Spleen (tissue), 11 donors: ENCODE data around the gene DEUP1. TPM values are rescaled to one million over a fixed set of nuclear protein-coding genes. Genes with fewer than 3 reads are reported as not detected.

Experiments
- DNase-seq: peaks from one replicate; pipeline ENCODE4 v3.0.0-alpha.2; 2020
- H3K27ac ChIP-seq, 8 donors: fragments of 200-600 bp; sonication (generic) in 7 of 8; 1 replicate in 4 of 8; 2 replicates in 4 of 8; pipeline versions ENCODE4 v1.5.0 to v1.8.0; 2016 to 2021; ENCODE audit warnings: inconsistent platforms in 4 of 8, mild to moderate bottlenecking in 4 of 8, moderate library complexity in 1 of 8
- H3K27me3 ChIP-seq, 7 donors: fragments of 200-600 bp; sonication (generic) in 6 of 7; replicated peaks in 1 of 7; 1 replicate in 4 of 7; 2 replicates in 3 of 7; pipeline versions ENCODE4 v1.5.0 to v1.8.0; 2016 to 2021; ENCODE audit warnings: inconsistent platforms in 3 of 7, mild to moderate bottlenecking in 1 of 7
- H3K36me3 ChIP-seq, 6 donors: fragments of 200-600 bp; sonication (generic) in 5 of 6; 1 replicate in 4 of 6; 2 replicates in 2 of 6; pipeline versions ENCODE4 v1.5.0 to v1.8.0; 2016 to 2021; ENCODE audit warnings: inconsistent platforms in 2 of 6
- H3K4me1 ChIP-seq, 6 donors: fragments of 200-600 bp; sonication (generic) in 5 of 6; 1 replicate in 3 of 6; 2 replicates in 3 of 6; pipeline versions ENCODE4 v1.5.0 to v1.8.0; 2016 to 2021; ENCODE audit warnings: inconsistent platforms in 3 of 6
- H3K4me3 ChIP-seq, 8 donors: fragments of 200-600 bp; sonication (generic) in 7 of 8; 1 replicate in 4 of 8; 2 replicates in 4 of 8; pipeline versions ENCODE4 v1.5.0 to v1.8.0; 2016 to 2021; ENCODE audit warnings: inconsistent platforms in 4 of 8, mild to moderate bottlenecking in 4 of 8, moderate library complexity in 2 of 8
- H3K9me3 ChIP-seq, 8 donors: fragments of 200-600 bp; sonication (generic) in 7 of 8; 1 replicate in 4 of 8; 2 replicates in 4 of 8; pipeline versions ENCODE4 v1.5.0 to v1.8.0; 2016 to 2021; ENCODE audit warnings: inconsistent platforms in 4 of 8
- CTCF ChIP-seq, 11 experiments: fragments of 200-600 bp in 7 of 11; fragments of 450-650 bp in 4 of 11; sonication (generic) in 4 of 11; IDR thresholded peaks in 8 of 11; conservative IDR thresholded peaks in 3 of 11; 1 replicate in 7 of 11; 2 replicates in 4 of 11; pipeline versions ENCODE4 v1.4.0 to v1.8.0; 2016 to 2021; ENCODE audit warnings: antibody characterized with exemption in 11 of 11, inconsistent platforms in 4 of 11, mild to moderate bottlenecking in 1 of 11
- POLR2A ChIP-seq, 3 donors: fragments of 450-650 bp; IDR thresholded peaks; one replicate each; pipeline ENCODE4 v1.5.1; 2017; ENCODE audit warnings: antibody characterized with exemption in 3 of 3, mild to moderate bottlenecking in 1 of 3
- POLR2AphosphoS5 ChIP-seq, 3 donors: sonication (generic); formaldehyde crosslinking; IDR thresholded peaks; one replicate each; pipeline ENCODE4 v1.5.1; 2017; ENCODE audit warnings: antibody characterized with exemption in 3 of 3
- WGBS, 5 donors: extraction: QIAGEN DNeasy Blood & Tissue Kit in 3 of 5; methylation state at CpG; one replicate each; pipeline versions ENCODE4 v1.1.5 to v1.1.7; 2013 to 2018; 5-methylcytosine and 5-hydroxymethylcytosine counted together
- intact Hi-C: fragments of 100-400 bp; cut with DNase I; formaldehyde crosslinking; loops from one replicate; pipeline ENCODE4 v1.15.0; 2023; ENCODE audit warnings: low total_unique reads
- polyA plus RNA-seq, 3 donors: library from polyadenylated mRNA; stranded (reverse); fragments of 200-250 nt; gene quantifications; one replicate each; pipeline ENCODE4 v1.2.1, GENCODE V29; 2013
- total RNA-seq, 7 donors: library from RNA; depleted of rRNA in 3 of 7; stranded (reverse); fragments of >200 nt in 3 of 7; fragmentation: NEBNext Ultra II Directional in 4 of 7; extraction: Animal tissue kit (Norgen Biotek cat#: 25700) in 4 of 7; gene quantifications; one replicate each; pipeline versions ENCODE4 v1.1.0 to v1.2.1, GENCODE V29; 2016 to 2021
- donor health status: healthy with polysubstance abuse.
- donor health status: DM: no; HTN: no; CAD: no; lungs with moderate emphysema.
- donor health status: DM: no; HTN: no; CAD: no.
- donor health status: Bipolar disorder and iron deficiency.
- donor health status: healthy.
- donor health status: DM: no; HTN: no; CAD: no.
- donor health status: DM: yes; HTN: yes; CAD: no.

The DEUP1 gene
- total and polyA plus RNA-seq, 10 donors, result 0.03 TPM; not detected in 9

DNA sequence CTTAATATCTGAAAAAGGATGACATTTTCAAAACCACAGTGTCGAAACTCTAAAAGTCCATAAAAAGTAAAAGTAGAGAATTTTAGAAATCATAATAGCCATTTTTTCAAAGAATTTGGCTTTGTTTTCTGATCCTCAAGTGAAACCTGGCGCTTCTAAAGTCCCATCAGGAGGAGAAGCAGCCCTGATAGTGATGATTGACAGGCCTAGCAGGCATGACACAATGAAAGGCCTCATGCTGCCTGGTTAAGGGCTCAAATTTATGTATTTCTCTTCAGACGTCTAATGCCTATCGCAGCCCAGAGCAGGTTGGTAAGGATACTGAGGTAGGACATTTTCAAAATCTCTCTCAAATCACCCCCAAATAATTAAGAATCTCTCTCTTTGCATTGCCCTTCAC lies 3.9 kb upstream of the DEUP1 start:
- Histone ChIP-seq H3K4me1 (peaks cover 0 to 4% (median 0%) of the 10 kb centered on the region in 6 donors), H3K36me3 (no peaks in the 10 kb centered on the region), H3K9me3 (no peaks in the 10 kb centered on the region), H3K4me3 (no peak overlapping the region), H3K27me3 (peaks cover 0 to 31% (median 10%) of the 10 kb centered on the region in 7 donors), H3K27ac (no peak overlapping the region)
- intact Hi-C loops, result no loop called here
- WGBS, 5 donors, result 93 to 96% (median 95%) methylated on average over 4 of the region's 4 CpGs
- no peak for TF ChIP-seq POLR2AphosphoS5 (IDR thresholded peaks at IDR 0.05)
- no peak for TF ChIP-seq POLR2A (IDR thresholded peaks at IDR 0.05)
- TF ChIP-seq CTCF (IDR thresholded peaks at IDR 0.05 in 8 of 11, conservative IDR thresholded peaks at IDR 0.05 in 3 of 11), result no peak
- no peak for DNase-seq

DNA sequence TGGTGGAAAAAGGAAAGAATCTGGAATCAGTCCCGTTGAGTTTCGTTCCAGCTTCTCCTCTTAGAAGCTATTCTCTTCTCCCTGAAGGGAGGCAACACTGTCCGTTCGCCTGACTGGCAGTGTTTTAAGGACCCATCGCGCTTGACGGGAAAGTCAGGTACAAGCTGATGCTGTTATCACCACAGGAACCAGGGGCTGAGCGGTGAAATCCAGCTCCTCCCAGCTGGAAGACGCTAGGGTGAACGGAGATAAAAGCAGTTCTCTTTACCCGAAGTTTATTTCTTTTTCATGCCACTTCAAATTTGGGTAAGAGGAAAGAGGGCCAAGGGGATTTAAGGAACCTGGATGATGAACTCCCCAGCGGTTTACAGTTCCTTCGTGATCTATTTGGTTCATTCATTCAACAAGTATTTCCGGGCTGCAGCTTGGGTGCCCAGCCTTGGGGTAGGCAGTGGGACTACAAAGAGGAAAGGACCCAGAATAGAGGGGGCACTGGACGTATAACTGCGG lies 551 bp upstream of the DEUP1 start:
- DNase-seq, result no peak
- WGBS, 5 donors, result 9 to 17% (median 12%) methylated on average over 16 of the region's 16 CpGs

GRCh38 chr11:93340223-93340622 lies 9.7 kb downstream of the DEUP1 start:
- TF ChIP-seq POLR2A (IDR thresholded peaks at IDR 0.05) (no peak), POLR2AphosphoS5 (IDR thresholded peaks at IDR 0.05) (no peak), CTCF (IDR thresholded peaks at IDR 0.05 in 8 of 11, conservative IDR thresholded peaks at IDR 0.05 in 3 of 11) (no peak)
- Histone ChIP-seq H3K9me3 (no peaks in the 10 kb centered on the region), H3K4me1 (no peaks in the 10 kb centered on the region), H3K4me3 (no peak overlapping the region), H3K27me3 (no peaks in the 10 kb centered on the region), H3K36me3 (no peaks in the 10 kb centered on the region), H3K27ac (no peak overlapping the region)
- WGBS, 5 donors, result 47 to 67% (median 59%) methylated on average over 2 of the region's 2 CpGs
- intact Hi-C loops, result no loop called here
- no peak for DNase-seq

More for the DNA sequence above, 551 bp upstream of the DEUP1 start:
- H3K27me3 ChIP-seq, result peaks cover 0 to 44% (median 10%) of the 10 kb centered on the region in 7 donors
- peak overlapping the region in 6 of 8 donors; percentile 10 to 64 (median 32) for H3K4me3 ChIP-seq
- no peaks in the 10 kb centered on the region for H3K9me3 ChIP-seq
- TF ChIP-seq CTCF (IDR thresholded peaks at IDR 0.05 in 8 of 11, conservative IDR thresholded peaks at IDR 0.05 in 3 of 11), result no peak
- no peak for TF ChIP-seq POLR2A (IDR thresholded peaks at IDR 0.05)
- no peak for TF ChIP-seq POLR2AphosphoS5 (IDR thresholded peaks at IDR 0.05)
- H3K36me3 ChIP-seq, result no peaks in the 10 kb centered on the region
- H3K27ac ChIP-seq, result no peak overlapping the region
- intact Hi-C loops, result no loop called here
- peaks cover 0 to 4% (median 0%) of the 10 kb centered on the region in 6 donors for H3K4me1 ChIP-seq

DNA sequence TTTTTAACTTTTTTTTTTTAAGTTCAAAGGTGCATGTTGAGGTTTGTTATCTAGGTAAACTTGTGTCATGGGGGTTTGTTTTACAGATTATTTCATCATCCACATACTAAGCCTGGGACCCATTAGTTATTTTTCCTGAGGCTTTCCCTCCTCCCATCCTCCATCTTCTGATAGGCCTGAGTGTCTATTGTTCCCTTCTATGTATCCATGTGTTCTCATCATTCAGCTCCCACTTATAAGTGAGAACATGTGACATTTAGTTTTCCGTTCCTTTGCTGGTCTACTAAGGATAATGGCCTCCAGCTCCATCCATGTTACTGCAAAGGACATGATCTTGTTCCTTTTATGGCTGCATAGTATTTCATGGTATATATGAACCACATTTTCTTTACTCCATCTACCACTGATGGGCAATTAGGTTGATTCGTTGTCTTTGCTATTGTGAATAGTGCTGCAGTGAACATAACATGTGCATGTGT lies 14.4 kb downstream of the DEUP1 start:
- Histone ChIP-seq H3K4me3 (no peak overlapping the region), H3K9me3 (peaks cover 0 to 5% (median 0%) of the 10 kb centered on the region in 8 donors), H3K4me1 (no peaks in the 10 kb centered on the region), H3K36me3 (no peaks in the 10 kb centered on the region), H3K27ac (no peak overlapping the region), H3K27me3 (no peaks in the 10 kb centered on the region)
- TF ChIP-seq POLR2AphosphoS5 (IDR thresholded peaks at IDR 0.05), result no peak
- no peak for TF ChIP-seq POLR2A (IDR thresholded peaks at IDR 0.05)
- TF ChIP-seq CTCF (IDR thresholded peaks at IDR 0.05 in 8 of 11, conservative IDR thresholded peaks at IDR 0.05 in 3 of 11), result no peak
- intact Hi-C loops, result no loop called here
- DNase-seq, result no peak
- WGBS, 5 donors, result 78 to 98% (median 89%) methylated on average over 2 of the region's 2 CpGs
